ENCODE data around the gene CCDC24.

- no peak for TF ChIP-seq POLR2A (IDR thresholded peaks at IDR 0.05)
- TF ChIP-seq CTCF (IDR thresholded peaks at IDR 0.05), result no peak
These were observed 13.8 kb upstream of the CCDC24 start for GRCh38 chr1:43977376-43978263.
